ENCODE results near the gene FSIP1.

- no peak for TF ChIP-seq SIN3A (IDR thresholded peaks at IDR 0.05; ENCODE audit: borderline replicate concordance, insufficient read depth, low read length)
- TF ChIP-seq POLR2AphosphoS5 (IDR thresholded peaks at IDR 0.05; ENCODE audit: low read depth, low read length), result no peak
- TF ChIP-seq TAF1 (IDR thresholded peaks at IDR 0.05; ENCODE audit: borderline replicate concordance, insufficient read depth, low read length), result no peak
- TF ChIP-seq, protein P1, sequence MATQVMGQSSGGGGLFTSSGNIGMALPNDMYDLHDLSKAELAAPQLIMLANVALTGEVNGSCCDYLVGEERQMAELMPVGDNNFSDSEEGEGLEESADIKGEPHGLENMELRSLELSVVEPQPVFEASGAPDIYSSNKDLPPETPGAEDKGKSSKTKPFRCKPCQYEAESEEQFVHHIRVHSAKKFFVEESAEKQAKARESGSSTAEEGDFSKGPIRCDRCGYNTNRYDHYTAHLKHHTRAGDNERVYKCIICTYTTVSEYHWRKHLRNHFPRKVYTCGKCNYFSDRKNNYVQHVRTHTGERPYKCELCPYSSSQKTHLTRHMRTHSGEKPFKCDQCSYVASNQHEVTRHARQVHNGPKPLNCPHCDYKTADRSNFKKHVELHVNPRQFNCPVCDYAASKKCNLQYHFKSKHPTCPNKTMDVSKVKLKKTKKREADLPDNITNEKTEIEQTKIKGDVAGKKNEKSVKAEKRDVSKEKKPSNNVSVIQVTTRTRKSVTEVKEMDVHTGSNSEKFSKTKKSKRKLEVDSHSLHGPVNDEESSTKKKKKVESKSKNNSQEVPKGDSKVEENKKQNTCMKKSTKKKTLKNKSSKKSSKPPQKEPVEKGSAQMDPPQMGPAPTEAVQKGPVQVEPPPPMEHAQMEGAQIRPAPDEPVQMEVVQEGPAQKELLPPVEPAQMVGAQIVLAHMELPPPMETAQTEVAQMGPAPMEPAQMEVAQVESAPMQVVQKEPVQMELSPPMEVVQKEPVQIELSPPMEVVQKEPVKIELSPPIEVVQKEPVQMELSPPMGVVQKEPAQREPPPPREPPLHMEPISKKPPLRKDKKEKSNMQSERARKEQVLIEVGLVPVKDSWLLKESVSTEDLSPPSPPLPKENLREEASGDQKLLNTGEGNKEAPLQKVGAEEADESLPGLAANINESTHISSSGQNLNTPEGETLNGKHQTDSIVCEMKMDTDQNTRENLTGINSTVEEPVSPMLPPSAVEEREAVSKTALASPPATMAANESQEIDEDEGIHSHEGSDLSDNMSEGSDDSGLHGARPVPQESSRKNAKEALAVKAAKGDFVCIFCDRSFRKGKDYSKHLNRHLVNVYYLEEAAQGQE (IDR thresholded peaks at IDR 0.05; ENCODE audit: insufficient read depth in 1 of 2, low read depth in 2 of 2, low read length in 2 of 2), result 0 out of 4 replicates have a peak, but pooled peaks of 1 of the 2 experiments have one; percentile 24
- peak; percentile 37 for TF ChIP-seq FOXP2 (optimal IDR thresholded peaks at IDR 0.05; ENCODE audit: borderline replicate concordance, extremely low read depth, extremely low read length, insufficient read depth)
Observed at GRCh38 chr15:39580117-39580484, 202.5 kb downstream of the FSIP1 start.
